GM19043 (cell line): ENCODE data around the gene PDE4DIP.
"Not testable (repeated sequence)": the region's sequence is repeated elsewhere in the genome, so short reads cannot be mapped to it uniquely, and the experiment has no call there.

Source experiments
- ATAC-seq: cut with Tn5 transposase; IDR thresholded peaks from one replicate; pipeline ENCODE4 v1.9.1; 2021; ENCODE audit warnings: low read depth; ENCODE audit not compliant: unreplicated experiment

Gene PDE4DIP

DNA sequence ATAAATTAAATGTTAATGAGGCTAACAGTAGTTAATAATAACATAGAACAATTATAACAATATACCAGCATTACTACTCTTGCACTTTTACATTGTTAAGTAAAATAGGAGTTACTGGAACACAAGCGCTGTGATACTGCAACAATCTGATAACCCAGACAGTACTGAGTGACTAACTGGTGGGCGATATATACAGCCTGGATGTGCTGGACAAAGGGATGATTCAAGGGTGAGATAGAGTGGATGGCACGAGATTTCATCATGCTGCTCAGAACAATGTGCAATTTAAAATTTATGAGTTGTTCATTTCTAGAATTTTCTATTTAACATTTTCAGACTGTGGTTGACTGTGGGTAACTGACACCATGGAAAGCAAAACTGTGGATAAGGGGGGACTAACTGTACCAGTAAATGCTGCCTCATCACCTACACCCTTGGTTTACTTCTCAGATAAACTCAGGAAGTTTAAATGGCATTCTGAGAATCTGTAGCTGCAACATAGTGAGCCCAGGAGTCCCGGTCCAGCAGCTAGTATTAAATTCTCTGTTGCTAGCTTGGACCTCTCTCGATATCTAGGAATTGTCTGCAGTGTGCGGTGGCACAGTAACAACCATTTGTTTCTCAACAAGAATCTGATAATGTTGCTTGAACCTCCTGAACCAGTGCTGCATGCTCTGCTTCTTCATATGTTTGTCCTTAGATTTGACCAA, 24.9 kb downstream of the PDE4DIP start:
- ATAC-seq, result not testable (repeated sequence)

DNA sequence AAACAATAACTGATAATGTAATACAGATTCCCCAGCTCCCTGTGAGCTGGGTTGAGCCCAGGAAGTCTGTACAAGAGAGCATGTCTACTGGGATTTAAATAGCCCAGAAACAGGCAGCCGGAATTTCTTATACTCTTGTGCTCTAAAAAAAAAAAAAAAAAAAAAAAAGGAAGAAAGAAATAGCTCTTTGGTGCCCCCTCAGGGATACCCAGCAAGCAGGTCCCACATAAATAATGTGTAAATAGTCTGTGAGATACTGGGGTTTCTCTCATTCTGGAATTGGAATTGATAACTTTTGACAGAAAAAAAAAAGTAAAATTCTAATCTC, 25.4 kb downstream of the PDE4DIP start:
- not testable (repeated sequence) for ATAC-seq

DNA sequence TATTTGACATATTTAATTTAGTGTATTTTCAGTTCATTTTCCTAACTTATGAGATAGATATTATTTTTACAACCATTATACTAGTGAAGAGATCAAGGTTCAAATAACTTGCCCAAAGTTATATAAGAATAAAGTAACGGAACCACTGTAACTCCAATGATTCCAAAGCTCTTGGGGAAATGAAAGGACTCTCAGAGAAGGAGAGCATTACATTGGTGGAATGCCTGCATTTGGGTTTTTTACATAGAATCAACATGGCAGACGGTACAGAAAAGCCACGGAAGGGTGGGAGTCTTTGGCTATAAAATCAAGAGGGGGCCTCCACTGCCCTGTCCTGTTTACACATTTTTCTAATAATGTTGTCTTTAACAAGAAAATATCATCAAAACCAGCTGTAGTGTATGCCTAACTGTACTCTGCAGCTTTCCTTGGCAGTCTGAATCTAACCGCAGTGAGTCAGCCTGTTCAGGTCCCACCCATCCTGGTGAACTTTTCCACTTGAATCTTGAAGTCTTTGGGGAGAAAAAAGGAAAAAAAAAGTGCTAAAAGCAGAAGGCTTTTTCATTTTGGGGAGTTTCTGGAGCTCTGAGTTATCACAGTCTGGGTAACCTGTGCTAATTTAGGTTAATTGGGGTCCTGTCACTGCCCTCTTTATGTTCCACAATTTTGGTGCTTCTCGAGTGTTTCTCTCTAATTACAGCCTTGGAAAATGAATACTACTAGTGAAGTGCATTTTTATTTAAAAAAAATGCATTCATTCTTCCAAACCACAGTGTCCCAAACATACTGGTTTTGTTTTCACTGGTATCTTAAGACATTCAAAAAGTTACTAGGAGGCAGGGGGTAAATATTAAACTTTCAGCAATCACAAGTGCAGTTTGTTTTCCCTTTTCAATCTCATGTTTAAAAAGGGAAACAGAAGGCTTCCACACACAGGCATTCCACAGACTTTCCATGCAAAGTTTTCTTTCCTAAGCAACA, 30.5 kb downstream of the PDE4DIP start:
- not testable (repeated sequence) for ATAC-seq

DNA sequence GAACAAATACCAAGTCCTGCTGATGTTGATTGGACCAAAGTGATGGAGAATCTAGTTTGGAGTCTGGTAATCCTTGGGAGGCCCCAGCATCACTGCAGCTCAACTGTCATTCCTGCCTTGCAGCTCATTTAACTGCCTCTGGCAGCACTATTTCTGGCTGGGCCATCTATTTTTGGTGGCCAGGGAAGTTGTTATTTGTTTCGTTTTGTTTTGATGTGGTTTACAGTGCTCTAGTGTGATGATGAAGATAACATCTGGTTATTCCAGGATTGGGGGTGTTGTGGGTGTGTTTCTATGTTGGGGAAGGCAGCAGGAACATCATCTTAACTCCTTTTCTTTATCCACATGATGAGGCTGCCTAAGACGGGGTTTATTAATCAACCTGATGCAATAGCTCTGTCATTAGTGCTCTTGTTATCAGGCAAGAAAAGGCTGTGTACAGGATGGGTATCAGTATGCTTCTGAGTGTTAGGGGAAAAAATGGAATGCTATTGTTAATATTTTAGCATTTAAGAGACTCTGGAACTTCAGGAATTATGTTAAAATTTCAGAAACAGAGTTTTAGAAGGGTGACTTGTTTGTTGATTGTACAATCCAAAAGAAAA, 35.7 kb downstream of the PDE4DIP start:
- not testable (repeated sequence) for ATAC-seq

DNA sequence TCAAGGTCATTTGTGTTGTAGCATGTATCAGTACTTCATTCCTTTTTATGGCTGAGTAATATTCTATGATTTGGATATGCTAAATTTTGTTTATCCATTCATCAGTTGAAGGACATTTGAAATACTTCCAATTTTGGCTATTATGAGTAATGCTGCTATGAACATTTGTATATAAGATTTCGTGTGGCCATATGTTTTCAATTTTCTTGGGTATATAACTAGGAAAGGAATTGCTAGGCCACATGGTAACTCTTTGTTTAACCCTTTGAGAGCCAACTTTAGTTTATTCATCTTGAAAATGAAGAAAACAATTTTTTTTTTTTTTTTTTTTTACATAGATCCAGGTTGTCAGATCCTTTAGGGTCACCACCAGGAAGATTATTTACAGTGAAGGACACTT, 37.0 kb downstream of the PDE4DIP start:
- ATAC-seq, result not testable (repeated sequence)

DNA sequence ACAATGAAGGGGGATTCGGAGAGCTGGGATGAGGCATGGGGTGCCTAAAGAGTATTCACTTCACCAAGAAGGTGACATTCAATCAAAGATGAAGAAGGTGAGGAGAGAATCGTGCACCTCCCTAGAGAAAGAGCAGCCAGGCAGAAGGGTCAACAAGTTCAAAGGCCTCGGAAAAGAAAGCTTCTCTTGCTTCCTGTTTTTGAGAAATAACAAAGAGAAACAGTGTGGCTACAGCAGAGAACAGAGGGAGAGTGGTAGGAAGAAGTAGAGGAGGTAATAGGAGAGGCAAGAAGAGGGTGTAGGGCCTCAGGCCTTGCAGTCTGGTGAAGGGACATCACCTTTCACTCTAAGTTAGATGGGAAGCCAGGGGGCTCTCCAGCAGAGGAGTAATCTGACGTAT, 41.0 kb downstream of the PDE4DIP start:
- ATAC-seq, result not testable (repeated sequence)

DNA sequence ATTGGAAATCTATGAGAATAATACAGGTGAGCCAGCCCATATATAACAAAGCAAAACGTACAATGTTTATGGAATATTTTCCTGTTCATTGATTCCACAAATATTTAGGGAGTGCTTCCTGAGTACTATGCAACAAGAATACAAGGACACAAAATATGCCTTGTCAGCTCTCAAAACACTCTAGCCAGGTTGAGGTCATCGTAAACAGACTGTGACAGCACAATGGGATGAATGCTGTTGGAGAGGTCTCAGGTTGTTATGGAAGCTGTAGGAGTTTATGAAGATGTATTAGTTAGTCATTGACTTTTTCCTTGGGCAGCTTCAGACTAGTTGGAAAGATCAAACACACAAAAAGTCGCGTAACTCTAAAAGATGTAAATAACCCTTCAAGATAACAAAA, 42.1 kb downstream of the PDE4DIP start:
- not testable (repeated sequence) for ATAC-seq

DNA sequence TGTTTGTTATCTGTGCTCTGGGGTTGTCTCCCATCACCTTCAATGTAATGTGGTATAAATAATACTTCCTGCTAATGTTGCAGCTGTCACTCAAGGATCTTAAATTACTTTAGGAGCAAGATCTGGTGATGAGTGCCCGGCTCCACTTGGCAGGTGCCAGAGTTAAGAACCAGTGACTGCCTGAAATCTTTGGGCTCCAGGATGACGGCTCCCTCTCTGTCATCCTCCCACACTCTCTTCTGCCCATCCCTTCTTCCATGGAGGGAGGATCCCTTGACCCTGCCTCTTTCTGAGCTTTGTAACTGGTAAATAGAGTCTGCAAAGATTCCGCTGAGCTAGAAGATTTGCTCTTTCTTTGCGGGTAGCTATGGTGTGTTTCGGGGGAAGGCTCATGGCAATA, 44.4 kb downstream of the PDE4DIP start:
- not testable (repeated sequence) for ATAC-seq

DNA sequence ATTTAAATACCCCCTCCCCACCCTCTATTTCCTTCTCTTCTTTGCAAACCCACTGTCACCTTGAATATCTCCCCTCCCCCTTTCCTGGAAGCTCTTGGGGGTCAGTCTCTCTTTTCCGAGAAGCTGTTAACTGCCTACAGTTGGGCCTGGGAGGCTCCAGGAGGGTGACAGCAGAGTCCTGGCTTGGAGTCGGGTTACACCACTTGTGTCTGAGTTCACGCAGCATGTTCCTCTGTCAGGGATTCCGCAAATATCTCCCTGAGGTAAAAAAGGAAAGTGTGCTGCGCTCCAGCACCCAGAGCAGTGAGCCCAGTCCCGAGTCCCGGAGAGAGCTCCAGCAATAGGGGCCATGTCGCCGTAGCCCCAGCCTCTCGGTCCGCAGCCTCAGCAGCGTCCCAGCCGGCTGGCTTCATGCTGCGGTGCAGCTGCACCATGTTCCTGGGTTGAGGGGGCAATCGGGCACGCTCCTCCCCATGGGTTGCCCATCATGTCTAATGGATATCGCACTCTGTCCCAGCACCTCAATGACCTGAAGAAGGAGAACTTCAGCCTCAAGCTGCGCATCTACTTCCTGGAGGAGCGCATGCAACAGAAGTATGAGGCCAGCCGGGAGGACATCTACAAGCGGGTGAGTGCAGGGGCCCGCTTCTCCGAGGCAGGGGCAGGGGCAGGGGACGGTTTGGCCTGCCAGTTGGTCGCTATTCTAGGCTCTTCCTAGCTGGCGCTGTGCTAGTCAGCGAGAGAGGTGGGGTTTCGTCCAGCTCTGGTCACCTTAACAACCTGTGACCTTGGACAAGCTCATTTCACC, 45.2 kb downstream of the PDE4DIP start:
- not testable (repeated sequence) for ATAC-seq

DNA sequence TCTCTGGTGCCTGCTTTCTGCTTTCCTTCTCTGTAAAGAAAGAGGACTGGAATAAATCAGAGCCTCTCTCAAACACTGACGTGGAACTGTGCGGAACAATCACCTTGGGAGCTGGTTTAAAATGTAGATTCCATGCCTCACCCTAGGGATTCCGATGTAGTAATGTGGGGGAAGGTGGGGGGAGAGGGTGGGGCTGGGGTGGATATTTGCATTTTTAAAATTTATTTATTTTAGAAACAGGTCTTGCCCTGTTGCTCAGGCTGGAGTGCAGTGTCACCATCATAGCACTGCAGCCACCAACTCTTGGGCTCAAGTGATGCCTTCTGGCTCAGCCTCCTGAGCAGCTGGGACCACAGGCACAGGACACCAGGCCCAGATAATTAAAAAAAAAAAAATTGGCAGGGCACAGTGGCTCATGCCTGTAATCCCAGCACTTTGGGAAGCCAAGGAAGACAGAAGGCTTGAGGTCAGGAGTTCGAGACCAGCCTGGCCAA, 45.9 kb downstream of the PDE4DIP start:
- ATAC-seq, result not testable (repeated sequence)

DNA sequence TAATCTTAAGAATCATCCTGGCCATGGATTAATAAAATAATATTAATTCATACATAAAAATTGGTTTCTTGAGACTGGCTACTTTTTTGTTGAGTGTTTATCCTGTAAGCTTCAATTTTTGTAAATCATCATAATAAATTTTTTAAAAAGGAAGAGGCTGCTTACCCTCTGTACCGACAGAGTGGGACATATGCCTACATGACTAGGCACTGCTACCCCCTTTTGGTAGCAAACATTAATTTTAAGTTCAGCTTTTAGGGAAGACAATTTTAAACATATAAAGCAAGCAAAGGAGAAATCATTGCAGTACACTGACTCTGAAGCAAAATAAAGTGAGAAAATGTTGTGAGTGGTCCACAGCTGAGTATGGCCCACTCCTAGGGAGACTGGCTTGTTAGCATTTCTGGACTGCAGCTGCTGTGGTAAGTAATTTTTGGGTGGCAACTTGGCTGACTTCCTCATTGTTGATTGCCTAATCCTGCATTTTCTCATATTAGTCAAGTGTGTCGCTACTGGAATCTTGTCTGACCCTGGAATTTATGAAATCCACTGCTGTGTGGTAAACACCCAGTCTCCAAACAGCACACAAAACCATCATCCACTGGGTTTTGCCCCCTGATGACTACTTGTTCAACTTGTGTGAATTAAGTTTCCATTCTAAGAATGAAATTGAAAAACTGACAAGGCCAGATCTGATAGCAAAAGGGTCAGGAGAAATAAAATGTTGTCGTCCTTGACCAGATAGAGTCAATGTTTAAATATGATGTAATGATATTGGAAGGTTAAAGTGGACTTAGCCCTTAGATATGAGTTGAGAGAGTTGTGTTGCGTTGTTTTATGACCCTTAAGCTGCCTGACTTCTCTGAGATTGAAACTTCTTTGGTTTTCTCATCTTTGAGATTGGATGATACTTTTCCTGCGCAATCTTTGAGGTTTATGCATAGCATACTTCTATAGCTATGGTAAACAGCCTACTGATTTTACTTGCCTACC, 50.4 kb downstream of the PDE4DIP start:
- ATAC-seq, result not testable (repeated sequence)

DNA sequence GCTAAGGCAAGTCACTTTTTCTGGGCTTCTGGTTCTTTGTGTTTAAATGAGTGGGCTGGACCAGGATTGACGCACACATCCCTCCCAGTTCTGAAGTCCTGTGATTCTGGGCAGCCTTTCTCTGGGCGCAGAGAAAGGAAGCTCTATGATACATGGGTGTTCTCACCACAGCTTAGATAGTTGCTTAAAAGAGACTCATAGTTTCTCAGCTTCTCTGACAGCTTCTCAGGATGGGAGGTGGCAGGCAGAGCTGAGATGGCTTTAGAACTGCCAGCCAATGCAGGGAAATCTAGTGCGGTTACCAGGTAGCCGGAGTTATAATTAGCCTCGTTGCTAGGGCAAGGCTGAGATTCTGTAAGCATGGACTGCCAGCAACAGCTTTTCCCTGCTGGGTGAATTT, 55.8 kb downstream of the PDE4DIP start:
- not testable (repeated sequence) for ATAC-seq

DNA sequence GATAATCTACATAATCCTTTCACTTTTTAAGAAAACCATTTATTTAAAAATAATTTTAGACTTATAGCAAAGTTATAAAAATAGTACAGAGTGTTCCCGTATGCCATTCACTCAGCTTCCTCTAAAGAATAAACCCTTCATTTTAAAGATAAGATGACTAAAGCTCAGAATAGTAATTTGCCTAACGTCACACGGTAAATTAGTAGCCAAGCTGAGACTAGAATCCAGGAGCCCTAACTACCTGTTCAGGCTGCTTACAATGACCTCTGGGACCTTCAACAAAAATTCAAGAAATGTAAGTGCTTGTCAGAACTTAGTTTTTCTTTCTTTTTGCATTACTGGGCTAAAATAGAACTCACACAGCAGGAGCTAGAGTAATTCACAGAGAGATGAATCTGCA, 56.5 kb downstream of the PDE4DIP start:
- not testable (repeated sequence) for ATAC-seq

DNA sequence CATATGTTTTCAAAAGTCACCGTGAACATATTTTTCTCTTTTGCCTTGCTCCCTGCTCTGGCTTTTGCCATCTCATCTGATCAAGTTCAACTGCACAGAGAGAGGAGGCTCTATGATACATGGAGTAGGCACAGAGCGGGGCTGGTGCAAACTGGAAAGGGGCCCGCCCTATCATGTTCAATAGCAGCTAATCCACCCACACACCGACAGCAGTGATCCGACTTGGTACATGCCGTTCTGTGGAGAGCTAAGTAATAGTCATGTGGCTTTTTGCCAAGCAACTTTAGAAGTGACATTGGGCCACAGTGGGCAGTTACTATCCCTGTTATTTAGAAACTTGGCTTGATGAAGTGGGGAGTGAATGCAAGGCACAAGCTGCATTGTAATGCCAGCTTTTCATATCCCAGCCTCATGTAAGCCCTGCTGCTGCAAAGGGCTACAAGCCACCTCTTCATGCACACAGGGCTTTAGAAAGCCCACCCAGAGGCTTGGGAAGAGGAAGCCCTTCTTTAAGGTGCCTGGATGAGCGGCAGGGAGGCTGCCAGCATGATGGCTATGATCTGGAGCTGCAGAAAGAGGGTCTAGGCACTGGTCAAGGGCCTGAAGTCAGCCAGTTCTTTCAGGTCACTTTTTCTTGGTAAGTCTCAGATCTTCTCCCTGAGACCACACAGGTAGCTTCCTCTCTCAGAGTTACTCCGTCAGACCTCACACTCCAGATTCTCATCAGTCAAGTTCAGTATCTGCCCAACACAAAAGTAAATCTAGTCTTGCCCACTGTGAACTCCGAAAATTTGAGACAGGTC, 57.1 kb downstream of the PDE4DIP start:
- not testable (repeated sequence) for ATAC-seq

DNA sequence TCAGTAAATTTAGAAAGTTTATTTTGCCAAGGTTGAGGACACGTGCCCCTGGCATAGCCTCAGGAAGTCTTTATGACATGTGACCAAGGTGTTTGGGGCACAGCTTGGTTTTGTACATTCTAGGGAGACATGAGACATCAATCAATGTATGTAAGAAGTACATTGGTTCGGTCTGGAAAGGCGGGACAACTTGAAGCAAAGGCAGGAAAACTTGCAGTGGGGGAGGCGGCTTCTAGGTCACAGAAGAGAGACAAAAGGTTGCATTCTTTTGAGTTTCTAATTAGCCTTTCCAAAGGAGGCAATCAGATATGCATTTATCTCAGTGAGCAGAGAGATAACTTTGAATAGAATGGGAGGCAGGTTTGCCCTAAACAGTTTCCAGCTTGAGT, 57.7 kb downstream of the PDE4DIP start:
- not testable (repeated sequence) for ATAC-seq

DNA sequence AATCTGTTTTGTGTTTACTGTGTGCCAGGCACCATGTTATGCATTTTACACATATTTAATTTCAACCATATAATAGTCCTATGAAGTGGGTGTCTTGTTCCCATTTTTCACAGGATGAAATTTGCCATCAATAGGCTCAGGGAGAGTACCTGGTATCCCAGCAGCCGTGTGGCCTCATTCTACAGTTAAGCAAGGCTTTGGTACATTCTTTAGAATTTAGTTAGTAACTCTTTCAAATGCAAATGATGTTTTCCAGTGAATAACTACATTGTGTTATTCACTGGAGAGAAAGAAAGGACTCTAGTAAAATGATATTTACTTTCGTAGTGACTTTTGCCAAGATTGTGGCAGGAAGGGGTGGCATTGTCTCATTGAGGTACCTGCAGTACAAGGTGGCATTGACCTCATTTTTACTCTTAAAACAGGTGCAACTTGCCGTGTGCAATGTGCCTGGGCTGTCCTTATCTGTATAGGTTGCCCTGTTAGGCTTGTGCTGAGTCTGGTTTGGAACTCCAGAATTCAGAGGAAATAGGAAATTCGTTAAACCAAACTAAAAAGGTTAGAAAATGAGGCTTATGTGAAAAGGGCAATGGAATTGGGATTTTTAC, 65.1 kb downstream of the PDE4DIP start:
- not testable (repeated sequence) for ATAC-seq

DNA sequence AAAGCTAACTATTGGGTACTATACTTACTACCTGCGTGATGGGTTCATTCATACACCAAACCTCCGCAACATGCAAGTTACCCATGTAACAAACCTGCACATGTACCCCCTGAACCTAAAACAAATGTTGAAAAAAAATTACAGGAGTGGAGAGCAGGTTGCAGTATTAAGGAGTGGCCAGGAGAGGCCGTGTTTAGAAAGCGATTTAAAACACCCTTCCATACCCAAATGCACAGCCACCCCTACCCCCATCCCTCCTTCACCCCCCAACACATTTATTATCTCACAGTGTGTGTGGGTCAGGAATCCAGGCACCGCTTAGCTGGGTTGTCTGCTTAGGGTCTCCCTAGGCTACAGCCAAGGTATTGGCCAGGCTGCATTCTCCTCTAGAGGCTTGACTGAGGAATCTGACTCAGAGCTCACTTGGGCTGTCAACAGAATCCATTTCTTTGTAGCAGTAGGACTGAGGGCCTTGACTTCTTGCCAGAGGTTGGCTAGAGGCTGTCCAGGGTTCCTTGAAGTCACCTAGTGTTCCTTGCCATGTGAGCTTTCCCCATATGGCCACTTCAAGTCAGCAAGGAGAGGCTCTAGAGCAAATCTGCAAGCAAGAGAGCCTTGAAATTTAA, 67.2 kb downstream of the PDE4DIP start:
- not testable (repeated sequence) for ATAC-seq
